ENCODE data around the gene ATOSB.

GRCh38 chr9:35106343-35106730, 9.3 kb downstream of the ATOSB start:
- no peak for TF ChIP-seq CTCF (IDR thresholded peaks at IDR 0.05; ENCODE audit: low read depth, low read length, poor library complexity, severe bottlenecking)
- TF ChIP-seq EZH2phosphoT487 (IDR thresholded peaks at IDR 0.05; ENCODE audit: borderline replicate concordance, low read length): no peak
